ENCODE data around the gene SARDH. TPM values are rescaled to one million over a fixed set of nuclear protein-coding genes. Genes with fewer than 3 reads are reported as not detected.

The SARDH gene
- total and polyA plus RNA-seq, 2 of the 13 experiments (the other 11 are each of a cell fraction or from before 2014, with no cell fraction given), result 11.6 to 34.9 TPM

DNA sequence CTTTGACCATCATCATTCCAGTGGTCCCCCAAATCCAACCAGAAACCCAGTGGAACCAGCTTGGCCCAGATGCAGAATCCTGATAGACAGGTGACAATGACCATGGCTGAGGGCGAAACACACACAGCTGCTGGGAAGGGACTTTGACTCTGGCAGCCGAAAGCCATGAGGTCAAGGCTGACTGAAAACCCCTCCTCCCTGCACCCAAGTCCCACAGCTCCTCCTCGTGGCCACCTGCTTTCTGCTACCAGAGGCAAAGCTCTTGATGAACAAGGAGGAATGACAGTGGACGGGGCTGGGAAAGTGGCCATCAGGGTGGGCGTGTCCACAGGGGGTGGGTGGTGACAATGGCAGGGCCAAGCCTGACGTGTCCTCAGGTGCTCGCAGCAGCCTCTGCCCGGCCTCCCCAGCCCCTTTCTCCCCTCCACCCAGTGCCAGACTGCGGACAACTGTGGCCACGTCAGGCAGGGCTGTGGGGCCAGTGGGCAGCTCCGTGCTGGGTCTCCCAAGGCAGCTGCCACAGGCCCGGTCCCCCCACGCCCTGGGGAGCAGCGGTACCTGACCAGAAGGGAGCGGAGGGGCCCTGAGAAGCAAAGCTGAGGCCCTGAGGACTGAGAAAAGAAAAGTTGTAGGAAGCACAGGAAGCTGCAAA is 30.8 kb upstream of the SARDH start (continued):
- TF ChIP-seq, protein P1, sequence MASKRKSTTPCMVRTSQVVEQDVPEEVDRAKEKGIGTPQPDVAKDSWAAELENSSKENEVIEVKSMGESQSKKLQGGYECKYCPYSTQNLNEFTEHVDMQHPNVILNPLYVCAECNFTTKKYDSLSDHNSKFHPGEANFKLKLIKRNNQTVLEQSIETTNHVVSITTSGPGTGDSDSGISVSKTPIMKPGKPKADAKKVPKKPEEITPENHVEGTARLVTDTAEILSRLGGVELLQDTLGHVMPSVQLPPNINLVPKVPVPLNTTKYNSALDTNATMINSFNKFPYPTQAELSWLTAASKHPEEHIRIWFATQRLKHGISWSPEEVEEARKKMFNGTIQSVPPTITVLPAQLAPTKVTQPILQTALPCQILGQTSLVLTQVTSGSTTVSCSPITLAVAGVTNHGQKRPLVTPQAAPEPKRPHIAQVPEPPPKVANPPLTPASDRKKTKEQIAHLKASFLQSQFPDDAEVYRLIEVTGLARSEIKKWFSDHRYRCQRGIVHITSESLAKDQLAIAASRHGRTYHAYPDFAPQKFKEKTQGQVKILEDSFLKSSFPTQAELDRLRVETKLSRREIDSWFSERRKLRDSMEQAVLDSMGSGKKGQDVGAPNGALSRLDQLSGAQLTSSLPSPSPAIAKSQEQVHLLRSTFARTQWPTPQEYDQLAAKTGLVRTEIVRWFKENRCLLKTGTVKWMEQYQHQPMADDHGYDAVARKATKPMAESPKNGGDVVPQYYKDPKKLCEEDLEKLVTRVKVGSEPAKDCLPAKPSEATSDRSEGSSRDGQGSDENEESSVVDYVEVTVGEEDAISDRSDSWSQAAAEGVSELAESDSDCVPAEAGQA (IDR thresholded peaks at IDR 0.05; ENCODE audit: low read depth), result no peak
- TF ChIP-seq, protein P1 (CRISPR knock-in tag; IDR thresholded peaks at IDR 0.05; ENCODE audit: borderline replicate concordance), result no peak
- TF ChIP-seq ZBTB25 (CRISPR knock-in tag; IDR thresholded peaks at IDR 0.05) (0 out of 2 replicates have a peak, but pooled peaks have one; percentile 43), JDP2 (CRISPR knock-in tag; IDR thresholded peaks at IDR 0.05; ENCODE audit: borderline replicate concordance) (no peak), THAP9 (CRISPR knock-in tag; IDR thresholded peaks at IDR 0.05; ENCODE audit: borderline replicate concordance) (peak; percentile 50; the same call in 1 of the 2 replicates), ZNF546 (CRISPR knock-in tag; conservative IDR thresholded peaks at IDR 0.05) (no peak), ZNF768 (CRISPR knock-in tag; IDR thresholded peaks at IDR 0.05) (no peak), ZMYM4 (CRISPR knock-in tag; IDR thresholded peaks at IDR 0.05) (peak; percentile 83), ZNF891 (CRISPR knock-in tag; IDR thresholded peaks at IDR 0.05) (no peak), CBFB (CRISPR knock-in tag; IDR thresholded peaks at IDR 0.05) (no peak), HMGA1 (CRISPR knock-in tag; conservative IDR thresholded peaks at IDR 0.05) (no peak), ARNT2 (CRISPR knock-in tag; IDR thresholded peaks at IDR 0.05; ENCODE audit: low read depth) (no peak), SRSF4 (IDR thresholded peaks at IDR 0.05; ENCODE audit: low read depth, low read length, poor library complexity, severe bottlenecking) (no peak), ZNF749 (CRISPR knock-in tag; IDR thresholded peaks at IDR 0.05; ENCODE audit: borderline replicate concordance) (no peak), PBX3 (CRISPR knock-in tag; IDR thresholded peaks at IDR 0.05; ENCODE audit: borderline replicate concordance) (no peak), MTA1 (CRISPR knock-in tag; IDR thresholded peaks at IDR 0.05; ENCODE audit: borderline replicate concordance) (peak; percentile 95), ZNF7 (CRISPR knock-in tag; IDR thresholded peaks at IDR 0.05) (no peak)
